ENCODE results near the gene STARD5.

- TF ChIP-seq EP300 (IDR thresholded peaks at IDR 0.05; ENCODE audit: borderline replicate concordance): no peak
- TF ChIP-seq TEAD4 (IDR thresholded peaks at IDR 0.05): no peak
- TF ChIP-seq YY1 (IDR thresholded peaks at IDR 0.05; ENCODE audit: low read depth): no peak
- no peak for TF ChIP-seq CREB1 (IDR thresholded peaks at IDR 0.05; ENCODE audit: low read depth)
- no peak for TF ChIP-seq MAX (IDR thresholded peaks at IDR 0.05)
- TF ChIP-seq RAD21 (IDR thresholded peaks at IDR 0.05; ENCODE audit: low read depth): no peak
- no peak for TF ChIP-seq REST (IDR thresholded peaks at IDR 0.05; ENCODE audit: low read depth)
- TF ChIP-seq NFIC (IDR thresholded peaks at IDR 0.05): no peak
- no peak for TF ChIP-seq CEBPB (IDR thresholded peaks at IDR 0.05)
- no peak for TF ChIP-seq FOXM1 (IDR thresholded peaks at IDR 0.05; ENCODE audit: borderline replicate concordance, low read depth)
- no peak for TF ChIP-seq TCF12 (IDR thresholded peaks at IDR 0.05; ENCODE audit: low read depth)
- no peak for TF ChIP-seq TAF1 (IDR thresholded peaks at IDR 0.05; ENCODE audit: low read depth)
- TF ChIP-seq ZBTB7A (IDR thresholded peaks at IDR 0.05; ENCODE audit: low read depth): no peak
- TF ChIP-seq USF1 (IDR thresholded peaks at IDR 0.05): no peak
These were observed 19.7 kb downstream of the STARD5 start for GRCh38 chr15:81304226-81304625.
